GM12891 (cell line): ENCODE data around the gene FRMPD3.

Experiments used
- POLR2A ChIP-seq: IDR thresholded peaks from 2 replicates; pipeline ENCODE4 v1.6.1; 2011; ENCODE audit warnings: low read depth, low read length, control low read depth
- POLR2AphosphoS5 ChIP-seq: IDR thresholded peaks from 2 replicates; pipeline ENCODE4 v1.6.1; 2011; ENCODE audit warnings: low read depth, low read length, control low read depth
- SPI1 ChIP-seq: IDR thresholded peaks from 2 replicates; pipeline ENCODE4 v1.6.1; 2011; ENCODE audit warnings: low read depth, low read length, control low read depth
- TAF1 ChIP-seq: IDR thresholded peaks from 2 replicates; pipeline ENCODE4 v1.6.1; 2011; ENCODE audit warnings: low read depth, low read length, control low read depth

DNA sequence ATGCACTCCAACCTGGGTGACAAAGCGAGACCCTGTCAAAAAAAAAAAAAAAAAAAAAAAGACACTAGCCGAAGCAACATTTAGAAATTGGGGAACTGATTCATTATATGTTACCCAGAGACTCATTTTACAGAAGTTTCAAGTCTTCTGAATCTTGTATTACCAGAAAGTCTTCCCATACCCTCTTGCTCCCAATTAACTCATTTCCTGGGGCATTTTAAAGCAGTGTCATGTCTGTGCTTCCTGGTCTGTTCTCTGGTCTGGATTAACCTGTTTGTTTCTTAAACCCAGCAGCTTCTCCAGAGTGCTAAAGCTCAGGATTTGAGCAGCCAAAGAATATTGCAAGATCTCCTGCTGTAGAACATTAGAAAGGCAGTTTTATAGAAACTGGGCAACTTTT is 43.7 kb downstream of the FRMPD3 start:
- TF ChIP-seq POLR2AphosphoS5 (no peak), TAF1 (no peak), POLR2A (no peak), SPI1 (no peak)
